K562 (cell line): ENCODE results near the gene ZMPSTE24. TPM values are rescaled to one million over a fixed set of nuclear protein-coding genes. Genes with fewer than 3 reads are reported as not detected.

Experiments
- CTBP1 ChIP-seq: fragments of 450-650 bp; IDR thresholded peaks from 2 replicates; pipeline ENCODE4 v1.6.1; 2016; ENCODE audit warnings: borderline replicate concordance
- CTCFL ChIP-seq: IDR thresholded peaks from 2 replicates; pipeline ENCODE4 v1.6.1; 2011; ENCODE audit warnings: borderline replicate concordance, low read depth, mild to moderate bottlenecking, moderate library complexity, low read length; ENCODE audit not compliant: insufficient read depth, poor library complexity, severe bottlenecking
- GABPB1 ChIP-seq: sonication (generic); formaldehyde crosslinking; IDR thresholded peaks from 2 replicates; pipeline ENCODE4 v1.8.0; 2022; ENCODE audit warnings: mild to moderate bottlenecking, missing genetic modification reagents
- IRF2 ChIP-seq: sonication (generic); formaldehyde crosslinking; IDR thresholded peaks from 2 replicates; pipeline ENCODE4 v1.8.1; 2022; ENCODE audit warnings: mild to moderate bottlenecking, missing genetic modification reagents
- IRF9 ChIP-seq: fragments of 450-650 bp; IDR thresholded peaks from 2 replicates; pipeline ENCODE4 v1.6.1; 2016; ENCODE audit warnings: missing biosample characterization, missing genetic modification characterization
- KLF16 ChIP-seq: IDR thresholded peaks from 2 replicates; pipeline ENCODE4 v1.6.1; 2016; ENCODE audit warnings: antibody characterized with exemption
- L3MBTL2 ChIP-seq: fragments of 450-650 bp; IDR thresholded peaks from 2 replicates; pipeline ENCODE4 v1.6.1; 2016; ENCODE audit warnings: mild to moderate bottlenecking, moderate library complexity
- MXI1 ChIP-seq: IDR thresholded peaks from 2 replicates; pipeline ENCODE4 v1.6.1; 2011; ENCODE audit warnings: low read depth, mild to moderate bottlenecking, improper control_type of control experiment, low read length
- NR4A1 ChIP-seq, 2 experiments: fragments of 250-450 bp in 1 of 2; fragments of 450-650 bp in 1 of 2; sonication (Bioruptor Pico) in 1 of 2; IDR thresholded peaks; 2 replicates each; pipeline versions ENCODE4 v1.4.0 to v1.6.1; 2016 to 2020; ENCODE audit warnings: mild to moderate bottlenecking in 2 of 2, missing compliant biosample characterization in 1 of 2, missing genetic modification characterization in 1 of 2, moderate library complexity in 1 of 2
- PHB2 ChIP-seq: fragments of 450-650 bp; IDR thresholded peaks from 2 replicates; pipeline ENCODE4 v1.6.1; 2017; ENCODE audit warnings: low read depth
- PHTF2 ChIP-seq: fragments of 250-450 bp; sonication (Bioruptor Pico); IDR thresholded peaks from 2 replicates; pipeline ENCODE4 v1.5.0; 2021; ENCODE audit warnings: mild to moderate bottlenecking
- PKNOX1 ChIP-seq: fragments of 450-650 bp; IDR thresholded peaks from 2 replicates; pipeline ENCODE4 v1.6.1; 2016
- POLR2AphosphoS2 ChIP-seq: IDR thresholded peaks from 2 replicates; pipeline ENCODE4 v1.6.1; 2012; ENCODE audit warnings: low read length, improper control_type of control experiment
- PREB ChIP-seq: sonication (generic); formaldehyde crosslinking; IDR thresholded peaks from 2 replicates; pipeline ENCODE4 v1.8.1; 2023; ENCODE audit warnings: mild to moderate bottlenecking, missing genetic modification reagents
- SLC30A9 ChIP-seq: fragments of 250-450 bp; sonication (Bioruptor Pico); IDR thresholded peaks from 2 replicates; pipeline ENCODE4 v1.8.0; 2022; ENCODE audit warnings: mild to moderate bottlenecking, moderate library complexity
- STAT5A ChIP-seq: IDR thresholded peaks from 2 replicates; pipeline ENCODE4 v1.6.1; 2012; ENCODE audit warnings: low read length, inconsistent platforms, borderline replicate concordance
- STAT5B ChIP-seq: fragments of 250-450 bp; sonication (Bioruptor Pico); IDR thresholded peaks from 2 replicates; pipeline ENCODE4 v1.8.0; 2021; ENCODE audit warnings: mild to moderate bottlenecking, inconsistent platforms
- TEAD4 ChIP-seq, 2 experiments: sonication (generic) in 1 of 2; formaldehyde crosslinking in 1 of 2; IDR thresholded peaks; 2 replicates each; pipeline versions ENCODE4 v1.6.1 to v1.8.0; 2012 to 2022; ENCODE audit warnings: borderline replicate concordance in 1 of 2, inconsistent platforms in 1 of 2, low read length in 1 of 2, mild to moderate bottlenecking in 1 of 2, missing genetic modification reagents in 1 of 2
- TRIM28 ChIP-seq: fragments of 450-650 bp; IDR thresholded peaks from 2 replicates; pipeline ENCODE4 v1.6.1; 2017
- WHSC1 ChIP-seq: IDR thresholded peaks from one replicate; pipeline ENCODE4 v1.6.1; 2012; ENCODE audit warnings: low read length, control low read depth, inconsistent platforms
- ZNF436 ChIP-seq: fragments of 250-450, 450-650 bp; sonication (Bioruptor Pico); formaldehyde crosslinking; IDR thresholded peaks from 2 replicates; pipeline ENCODE4 v1.7.0; 2020; ENCODE audit warnings: mild to moderate bottlenecking
- ZNF707 ChIP-seq: fragments of 250-450 bp; sonication (Bioruptor Pico); conservative IDR thresholded peaks from 2 replicates; pipeline ENCODE4 v1.8.0; 2022; ENCODE audit warnings: inconsistent platforms, mild to moderate bottlenecking, moderate library complexity
- ZNF77 ChIP-seq: fragments of 250-450 bp; sonication (Bioruptor Pico); IDR thresholded peaks from 2 replicates; pipeline ENCODE4 v1.5.0; 2020
- polyA plus RNA-seq, 8 experiments: library from polyadenylated mRNA; depleted of rRNA in 4 of 8; stranded (reverse) in 5 of 8; unstranded in 3 of 8; fragments of >200 nt; fragmentation: Nextera tagmentation in 2 of 8; fragmentation: Illumina TruSeq in 1 of 8; extraction: Ambion mirVana in 2 of 8; extraction: Trizol in 1 of 8; gene quantifications; 2 replicates each; pipeline versions ENCODE4 v1.2.1 to v1.2.3, GENCODE V29; 2011 to 2014; ENCODE audit warnings: inconsistent platforms in 1 of 8, missing spikeins in 1 of 8
- total RNA-seq, 7 experiments: library from RNA; depleted of rRNA in 6 of 7; stranded (reverse); fragments of >200 nt in 6 of 7; fragmentation: Illumina TruSeq in 2 of 7; extraction: Trizol in 2 of 7; gene quantifications; 2 replicates each; pipeline versions ENCODE4 v1.2.1 to v1.2.3, GENCODE V29; 2011 to 2021; ENCODE audit warnings: low replicate concordance in 1 of 7

Gene ZMPSTE24
- total and polyA plus RNA-seq, 9 of the 15 experiments (the other 6 are each of a cell fraction or from before 2014, with no cell fraction given), result 30.7 to 75.9 (median 64.3) TPM

- no peak for TF ChIP-seq PREB (CRISPR knock-in tag)
- TF ChIP-seq STAT5B (CRISPR knock-in tag), result no peak
- TF ChIP-seq POLR2AphosphoS2, result 0 out of 2 replicates have a peak, but pooled peaks have one; percentile 46
- no peak for TF ChIP-seq KLF16
- TF ChIP-seq PHTF2 (CRISPR knock-in tag), result no peak
- TF ChIP-seq L3MBTL2, result peak; percentile 76
- no peak for TF ChIP-seq ZNF436 (CRISPR knock-in tag)
- no peak for TF ChIP-seq ZNF77 (CRISPR knock-in tag)
- no peak for TF ChIP-seq CTCFL
- TF ChIP-seq NR4A1 (CRISPR knock-in tag; IDR thresholded peaks at IDR 0.05), result no peak
- no peak for TF ChIP-seq NR4A1 (tag; IDR thresholded peaks at IDR 0.05)
- TF ChIP-seq STAT5A, result no peak
- peak; percentile 71 for TF ChIP-seq TEAD4 (IDR thresholded peaks at IDR 0.05; ENCODE audit: low read length)
- TF ChIP-seq TEAD4 (CRISPR knock-in tag; IDR thresholded peaks at IDR 0.05; ENCODE audit: borderline replicate concordance), result peak; percentile 57; the same call in 1 of the 2 replicates
- no peak for TF ChIP-seq IRF9 (tag)
- peak; percentile 87 for TF ChIP-seq PKNOX1
- no peak for TF ChIP-seq WHSC1
- peak; percentile 92 for TF ChIP-seq CTBP1
- peak; percentile 50; the same call in 1 of the 2 replicates for TF ChIP-seq ZNF707 (CRISPR knock-in tag)
- TF ChIP-seq PHB2, result no peak
- peak; percentile 92 for TF ChIP-seq TRIM28
- TF ChIP-seq IRF2 (CRISPR knock-in tag), result no peak
- TF ChIP-seq MXI1, result peak; percentile 70
- peak; percentile 99 for TF ChIP-seq GABPB1 (CRISPR knock-in tag)
- no peak for TF ChIP-seq SLC30A9 (CRISPR knock-in tag)
Observed at GRCh38 chr1:40257688-40258444, at the start of gene ZMPSTE24 (continued).
